22Rv1 (cell line): ENCODE measurements around the gene ZNF283.

Experiments used
- ZFX ChIP-seq: fragments of 450-650 bp; IDR thresholded peaks from 2 replicates; pipeline ENCODE4 v1.6.1; 2017; ENCODE audit warnings: antibody characterized with exemption, borderline replicate concordance
- TF ChIP-seq, protein P1 (sequence below): fragments of 450-650 bp; IDR thresholded peaks from 2 replicates; pipeline ENCODE4 v1.5.1; 2017; ENCODE audit warnings: mild to moderate bottlenecking

DNA sequence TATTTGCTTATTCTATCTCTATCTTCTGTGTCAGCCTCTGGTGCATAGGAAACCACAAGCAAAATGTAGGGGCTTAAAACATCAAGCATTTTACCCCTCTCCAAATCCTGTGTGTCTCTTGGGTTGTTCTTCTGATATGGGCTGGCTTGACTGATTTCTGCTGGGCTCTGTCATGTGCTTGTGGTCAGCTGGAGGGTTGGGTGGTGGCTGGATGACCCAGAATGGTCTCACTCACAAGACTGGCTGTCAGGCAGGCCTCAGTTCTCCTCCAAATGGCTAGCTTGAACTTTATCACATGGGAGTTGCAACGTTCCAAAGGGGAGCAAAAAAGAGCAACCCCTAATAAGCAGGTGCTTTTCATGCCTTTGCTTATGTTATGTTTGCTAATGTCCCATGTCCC is 15.3 kb upstream of the ZNF283 start:
- TF ChIP-seq, protein P1, sequence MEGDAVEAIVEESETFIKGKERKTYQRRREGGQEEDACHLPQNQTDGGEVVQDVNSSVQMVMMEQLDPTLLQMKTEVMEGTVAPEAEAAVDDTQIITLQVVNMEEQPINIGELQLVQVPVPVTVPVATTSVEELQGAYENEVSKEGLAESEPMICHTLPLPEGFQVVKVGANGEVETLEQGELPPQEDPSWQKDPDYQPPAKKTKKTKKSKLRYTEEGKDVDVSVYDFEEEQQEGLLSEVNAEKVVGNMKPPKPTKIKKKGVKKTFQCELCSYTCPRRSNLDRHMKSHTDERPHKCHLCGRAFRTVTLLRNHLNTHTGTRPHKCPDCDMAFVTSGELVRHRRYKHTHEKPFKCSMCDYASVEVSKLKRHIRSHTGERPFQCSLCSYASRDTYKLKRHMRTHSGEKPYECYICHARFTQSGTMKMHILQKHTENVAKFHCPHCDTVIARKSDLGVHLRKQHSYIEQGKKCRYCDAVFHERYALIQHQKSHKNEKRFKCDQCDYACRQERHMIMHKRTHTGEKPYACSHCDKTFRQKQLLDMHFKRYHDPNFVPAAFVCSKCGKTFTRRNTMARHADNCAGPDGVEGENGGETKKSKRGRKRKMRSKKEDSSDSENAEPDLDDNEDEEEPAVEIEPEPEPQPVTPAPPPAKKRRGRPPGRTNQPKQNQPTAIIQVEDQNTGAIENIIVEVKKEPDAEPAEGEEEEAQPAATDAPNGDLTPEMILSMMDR = no peak
- no peak for TF ChIP-seq ZFX
